ENCODE data around the gene FLNC. TPM values are rescaled to one million over a fixed set of nuclear protein-coding genes. Genes with fewer than 3 reads are reported as not detected.

FLNC gene
- total RNA-seq, 3 donors from 2014 or later, result 0.16 to 0.33 (median 0.25) TPM

DNA sequence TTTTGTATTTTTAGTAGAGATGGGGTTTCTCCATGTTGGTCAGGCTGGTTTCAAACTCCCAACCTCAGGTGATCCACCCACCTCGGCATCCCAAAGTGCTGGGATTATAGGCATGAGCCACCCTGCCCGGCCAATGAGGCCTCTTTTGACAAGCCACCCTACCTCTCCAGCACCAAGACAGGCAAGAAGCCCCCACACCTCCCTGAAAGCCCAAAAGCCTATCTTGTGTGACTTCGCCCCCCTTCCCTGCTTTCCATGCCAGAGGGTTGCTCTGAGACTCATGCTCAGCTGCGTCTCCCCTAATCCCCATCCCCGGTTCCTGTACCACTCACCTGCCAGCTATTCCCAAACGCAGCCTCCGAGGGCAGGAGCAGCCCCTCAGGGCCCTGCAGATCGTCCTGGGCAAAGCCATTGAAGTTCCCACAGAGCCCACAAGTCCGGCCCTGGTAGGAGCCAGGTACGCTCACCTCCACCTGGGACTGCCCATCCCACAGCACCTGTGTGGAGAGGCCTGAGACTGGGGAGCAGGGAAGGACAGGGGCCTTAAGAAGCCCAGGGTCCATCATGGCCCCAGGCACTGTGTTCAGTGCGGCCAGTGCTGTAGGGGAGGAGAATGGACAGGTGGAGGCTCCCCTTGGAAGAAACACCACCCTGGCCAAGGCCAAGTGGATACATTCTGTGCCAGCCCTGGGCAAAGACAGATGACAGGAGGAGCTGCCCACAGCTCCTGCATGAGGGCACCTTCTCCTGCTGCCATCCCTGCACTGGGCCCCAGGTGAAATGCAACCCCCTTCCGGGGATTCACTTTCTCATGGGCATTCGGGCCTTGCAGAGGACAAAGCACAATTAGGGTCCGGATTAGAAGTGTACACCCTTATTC is 48.3 kb downstream of the FLNC start:
- DNase-seq, result no peak
- Mint-ChIP-seq H3K4me3 (no peak overlapping the region), H3K4me1 (ENCODE audit: low read depth) (peaks cover under 1% of the 10 kb centered on the region)

DNA sequence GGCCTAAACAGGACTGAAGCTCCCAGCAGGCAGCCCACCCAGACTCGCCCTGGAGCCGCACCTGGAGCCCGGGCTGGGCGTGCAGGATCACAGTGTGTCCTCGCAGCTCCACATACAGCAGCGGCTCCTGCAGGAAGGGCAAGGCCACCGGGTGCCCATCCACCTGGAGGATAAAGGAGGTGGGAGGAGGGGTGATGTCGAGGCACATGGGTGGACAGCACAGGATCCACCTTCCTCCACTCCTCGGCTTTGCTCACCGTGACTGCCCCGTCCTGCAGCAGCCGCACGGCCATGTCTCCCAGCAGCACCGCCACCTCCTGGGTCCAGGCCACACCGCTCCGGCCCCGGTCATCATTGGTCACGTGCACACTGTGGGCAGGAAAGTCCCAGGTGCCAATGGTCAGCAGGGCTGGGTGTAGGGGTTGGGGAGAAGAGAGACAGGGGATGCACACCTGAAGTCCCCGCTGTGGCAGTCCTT is 49.3 kb downstream of the FLNC start:
- no peaks in the 10 kb centered on the region for H3K36me3 Mint-ChIP-seq (ENCODE audit: insufficient read depth)
- H3K27me3 Mint-ChIP-seq (ENCODE audit: low read depth), result peaks cover 6% of the 10 kb centered on the region
- peaks cover 1% of the 10 kb centered on the region for H3K4me1 Mint-ChIP-seq (ENCODE audit: low read depth)
- ATAC-seq, result no peak
- H3K4me3 Mint-ChIP-seq, result no peak overlapping the region
- DNase-seq, result no peak
- H3K9me3 Mint-ChIP-seq, result no peaks in the 10 kb centered on the region

More for the DNA sequence above, 48.3 kb downstream of the FLNC start:
- H3K36me3 Mint-ChIP-seq (ENCODE audit: insufficient read depth), result no peaks in the 10 kb centered on the region
- peaks cover 2% of the 10 kb centered on the region for H3K27me3 Mint-ChIP-seq (ENCODE audit: low read depth)
- no peak for ATAC-seq
- no peaks in the 10 kb centered on the region for H3K9me3 Mint-ChIP-seq

DNA sequence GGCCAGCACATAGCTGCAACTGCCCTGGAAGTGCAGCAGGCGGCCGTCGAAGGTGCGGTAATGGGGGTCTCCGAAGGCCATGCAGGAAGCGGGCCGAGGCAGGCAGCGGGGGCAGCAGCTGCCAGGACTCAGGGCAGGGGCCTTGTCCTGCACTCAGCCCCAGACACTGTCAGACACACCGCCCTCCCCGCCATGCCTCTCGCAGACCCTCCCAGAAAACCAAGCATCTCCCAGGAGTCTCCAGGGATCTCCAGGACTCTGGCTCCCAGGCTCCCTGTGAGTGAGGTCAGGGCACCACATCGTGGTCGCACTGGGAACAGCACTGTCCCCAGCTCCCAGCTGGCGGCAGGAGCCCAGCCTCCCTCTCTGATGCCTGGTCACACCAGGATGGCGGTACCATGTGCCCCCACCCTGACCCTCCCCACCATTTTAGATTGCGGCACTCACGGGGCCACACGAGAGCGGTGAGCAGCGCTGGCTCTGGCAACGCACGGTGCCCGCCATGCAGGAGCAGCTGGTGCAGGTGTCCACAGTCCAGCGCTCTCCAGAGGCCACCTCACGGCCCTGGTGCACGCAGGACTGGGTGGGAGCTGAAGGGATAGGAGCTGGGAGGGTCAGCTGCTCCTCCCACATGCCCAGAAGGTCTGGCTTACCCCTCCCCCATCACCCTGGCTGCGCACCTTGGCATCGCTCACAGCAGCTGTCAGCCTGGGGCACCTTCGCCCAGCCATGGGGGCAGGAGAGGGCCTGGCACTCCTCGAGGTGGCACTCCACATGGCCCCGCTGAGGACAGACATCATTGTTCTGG is 49.9 kb downstream of the FLNC start:
- Mint-ChIP-seq H3K4me1 (ENCODE audit: low read depth) (peaks cover 1% of the 10 kb centered on the region), H3K4me3 (no peak overlapping the region), H3K27me3 (ENCODE audit: low read depth) (peaks cover 8% of the 10 kb centered on the region), H3K9me3 (no peaks in the 10 kb centered on the region), H3K36me3 (ENCODE audit: insufficient read depth) (no peaks in the 10 kb centered on the region)
- DNase-seq (no peak), ATAC-seq (no peak)

DNA sequence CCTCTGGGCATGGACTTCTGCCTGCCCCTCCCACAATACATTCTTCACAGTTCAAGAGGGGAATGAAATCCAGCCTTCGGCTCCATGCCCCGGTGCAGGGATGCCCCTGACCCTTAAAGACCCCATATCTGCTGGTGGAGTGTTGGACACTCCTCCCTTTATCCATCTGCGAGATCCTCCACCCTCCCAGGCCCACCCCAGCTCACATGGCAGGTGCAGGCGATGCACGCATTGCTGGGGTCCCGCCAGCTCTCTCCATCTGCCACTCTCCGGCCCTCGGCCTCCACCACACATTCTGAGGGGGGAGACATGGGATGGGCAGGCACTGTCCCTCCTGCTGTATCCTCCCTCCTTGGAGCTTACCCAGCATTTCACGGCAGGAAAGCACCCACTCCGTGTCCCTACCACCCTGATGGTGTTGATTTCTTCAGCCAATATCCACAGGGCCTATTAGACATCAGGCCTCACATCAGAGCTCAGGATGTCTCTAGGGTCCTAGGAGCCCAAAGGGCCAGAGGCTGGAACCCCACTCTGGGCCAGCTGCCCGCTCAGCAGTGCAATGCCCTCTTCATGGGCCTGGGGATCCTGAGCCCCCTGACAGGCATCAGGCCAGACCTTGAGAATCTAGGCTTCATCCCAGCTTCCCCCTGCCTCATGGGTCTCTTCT is 50.7 kb downstream of the FLNC start:
- Mint-ChIP-seq H3K4me3 (no peak overlapping the region), H3K27me3 (ENCODE audit: low read depth) (peaks cover 10% of the 10 kb centered on the region), H3K9me3 (no peaks in the 10 kb centered on the region), H3K36me3 (ENCODE audit: insufficient read depth) (no peaks in the 10 kb centered on the region), H3K4me1 (ENCODE audit: low read depth) (peaks cover 1% of the 10 kb centered on the region)
- no peak for DNase-seq
- no peak for ATAC-seq

DNA sequence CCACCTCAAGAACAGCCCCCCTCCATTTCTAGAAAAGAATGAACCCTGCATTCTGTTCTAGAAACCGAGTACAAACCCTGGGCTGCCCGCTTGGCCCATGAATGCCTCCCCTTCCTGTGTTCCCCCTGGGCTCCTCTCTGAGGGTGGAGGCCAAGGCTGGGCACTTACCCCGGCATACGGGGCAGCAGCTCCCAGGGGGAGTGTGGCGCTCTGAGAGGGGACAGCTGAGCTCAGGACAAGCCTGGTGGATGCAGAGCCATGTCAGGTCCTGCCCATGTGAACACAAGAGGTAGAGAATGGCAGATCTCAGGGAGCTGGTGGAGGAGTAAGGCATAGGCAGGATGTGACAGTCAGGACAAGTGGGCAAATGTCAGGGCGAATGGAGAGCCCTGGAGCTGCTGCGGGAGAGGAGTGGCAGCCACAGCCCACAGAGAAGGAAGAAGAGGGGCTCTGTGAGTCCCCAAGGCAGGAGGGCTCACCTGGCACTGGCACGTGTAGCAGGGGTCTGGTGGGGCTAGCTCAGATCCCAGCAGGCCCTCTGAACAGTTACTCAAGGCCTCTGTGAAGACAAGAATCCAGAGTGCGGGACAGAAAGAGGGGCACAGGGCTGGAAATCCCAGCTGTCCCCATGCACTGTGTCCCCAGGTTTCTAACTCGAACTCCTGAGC is 51.4 kb downstream of the FLNC start:
- Mint-ChIP-seq H3K4me1 (ENCODE audit: low read depth) (peaks cover 1% of the 10 kb centered on the region), H3K36me3 (ENCODE audit: insufficient read depth) (no peaks in the 10 kb centered on the region), H3K27me3 (ENCODE audit: low read depth) (peaks cover 10% of the 10 kb centered on the region), H3K9me3 (no peaks in the 10 kb centered on the region), H3K4me3 (no peak overlapping the region)
- DNase-seq (no peak), ATAC-seq (no peak)

DNA sequence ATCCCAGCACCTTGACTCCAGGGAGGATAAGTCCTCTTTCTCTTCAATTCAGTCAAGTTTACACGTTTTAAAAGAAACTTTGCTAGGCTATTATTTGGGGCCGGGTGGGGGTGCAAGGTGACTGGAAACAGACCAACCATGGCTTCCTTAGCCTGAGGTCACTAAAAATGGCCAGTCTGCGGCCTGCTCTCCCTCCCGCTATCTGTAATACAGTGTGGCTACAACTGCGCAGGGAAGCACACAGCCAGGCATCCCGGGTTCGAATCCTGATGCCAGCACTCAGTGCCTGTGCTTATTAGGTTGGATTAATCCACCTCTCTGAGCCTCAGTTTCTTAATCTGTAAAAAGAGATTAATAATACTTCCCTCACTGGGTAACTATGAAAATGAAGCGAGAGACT is 51.9 kb downstream of the FLNC start:
- Mint-ChIP-seq H3K4me3 (no peak overlapping the region), H3K9me3 (no peaks in the 10 kb centered on the region), H3K27me3 (ENCODE audit: low read depth) (peaks cover 10% of the 10 kb centered on the region), H3K36me3 (ENCODE audit: insufficient read depth) (no peaks in the 10 kb centered on the region), H3K4me1 (ENCODE audit: low read depth) (peaks cover 1% of the 10 kb centered on the region)
- DNase-seq, result no peak
- no peak for ATAC-seq

DNA sequence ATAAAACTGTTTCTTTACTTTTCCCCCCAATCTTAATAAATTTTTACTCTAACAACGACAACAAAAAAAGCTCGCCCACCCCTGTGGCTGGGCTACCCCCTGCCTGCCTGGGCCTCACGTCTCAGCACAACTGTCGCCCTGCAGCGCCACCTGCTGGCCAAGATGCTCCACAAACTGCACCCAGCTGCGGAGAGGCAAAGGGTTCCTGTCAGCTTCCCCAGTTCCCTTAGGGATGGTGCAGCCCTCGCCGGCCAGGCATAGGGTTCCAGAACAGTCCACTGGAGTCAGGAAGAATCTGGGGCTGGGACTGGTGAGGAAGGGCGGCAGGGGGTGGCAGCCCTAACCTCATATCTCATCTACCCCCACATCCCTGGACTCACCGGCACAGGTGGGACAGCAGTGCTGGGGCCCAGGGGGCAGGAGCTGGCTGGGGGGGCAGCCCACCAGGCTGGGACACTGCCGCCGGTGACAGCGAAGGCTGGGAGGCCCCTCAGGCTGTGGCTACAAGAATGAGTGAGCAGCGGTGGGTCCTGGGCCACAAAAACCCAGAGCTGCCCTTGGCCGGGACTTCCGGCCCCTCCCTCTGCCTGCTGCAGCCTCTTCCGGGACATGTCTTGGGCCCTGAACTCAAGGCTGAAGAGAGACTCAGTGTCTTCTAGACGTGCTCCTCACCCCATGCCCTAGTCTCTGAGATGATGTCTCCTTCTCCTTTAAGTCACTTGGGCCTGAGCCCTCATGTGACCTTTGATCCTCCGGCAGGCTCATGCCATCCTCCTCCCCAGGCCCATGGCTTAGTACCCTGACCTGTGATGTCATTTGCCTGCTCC is 53.6 kb downstream of the FLNC start:
- Mint-ChIP-seq H3K9me3 (no peaks in the 10 kb centered on the region), H3K27me3 (ENCODE audit: low read depth) (peaks cover 10% of the 10 kb centered on the region), H3K36me3 (ENCODE audit: insufficient read depth) (no peaks in the 10 kb centered on the region), H3K4me1 (ENCODE audit: low read depth) (peaks cover 1% of the 10 kb centered on the region), H3K4me3 (peak overlapping the region; percentile 16)
- DNase-seq (peak; percentile 88), ATAC-seq (peak; percentile 87 to 90)

DNA sequence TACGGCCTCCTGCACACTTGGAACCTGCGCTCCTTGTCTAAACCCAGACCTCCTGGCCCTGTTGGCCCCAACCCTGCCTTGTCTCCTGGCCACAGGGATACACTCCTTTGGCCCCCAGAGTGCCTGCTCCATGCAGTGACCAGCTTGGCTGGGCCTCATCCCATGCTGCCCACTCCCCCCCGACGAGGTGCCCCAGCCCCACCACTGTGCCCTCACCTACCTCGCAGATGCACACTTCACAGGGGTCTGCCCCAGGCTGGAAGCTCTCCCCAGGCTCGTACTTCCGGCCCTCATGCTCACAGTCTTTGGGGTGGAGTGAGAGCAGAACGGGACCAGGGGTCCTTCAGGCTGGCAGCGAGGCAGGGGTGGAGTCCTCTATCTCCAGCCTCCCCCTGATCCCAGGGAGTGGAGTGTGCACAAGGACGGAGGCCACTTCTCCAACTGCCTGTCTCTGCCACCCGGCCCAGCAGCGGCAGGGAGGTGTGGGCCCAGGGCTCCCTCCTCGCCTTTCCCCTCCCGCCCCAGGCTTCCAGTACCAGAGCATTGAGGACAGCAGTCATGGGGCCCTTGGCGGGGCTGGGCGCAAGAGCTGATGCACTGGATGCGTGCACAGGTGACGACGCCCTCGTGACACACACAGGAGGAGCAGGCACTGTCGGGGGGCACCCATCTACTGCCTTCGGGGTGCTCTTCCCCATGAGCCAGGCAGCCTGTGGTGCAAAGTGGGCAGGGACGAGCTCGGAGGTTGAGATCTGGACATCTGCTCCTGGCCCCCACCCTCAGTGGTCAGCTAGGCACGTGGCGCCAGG is 54.6 kb downstream of the FLNC start:
- no peak overlapping the region for H3K4me3 Mint-ChIP-seq
- no peak for DNase-seq
- H3K27me3 Mint-ChIP-seq (ENCODE audit: low read depth), result peaks cover 12% of the 10 kb centered on the region
- no peak for ATAC-seq
- H3K9me3 Mint-ChIP-seq, result no peaks in the 10 kb centered on the region
- no peaks in the 10 kb centered on the region for H3K36me3 Mint-ChIP-seq (ENCODE audit: insufficient read depth)
- H3K4me1 Mint-ChIP-seq (ENCODE audit: low read depth), result peaks cover 1% of the 10 kb centered on the region

DNA sequence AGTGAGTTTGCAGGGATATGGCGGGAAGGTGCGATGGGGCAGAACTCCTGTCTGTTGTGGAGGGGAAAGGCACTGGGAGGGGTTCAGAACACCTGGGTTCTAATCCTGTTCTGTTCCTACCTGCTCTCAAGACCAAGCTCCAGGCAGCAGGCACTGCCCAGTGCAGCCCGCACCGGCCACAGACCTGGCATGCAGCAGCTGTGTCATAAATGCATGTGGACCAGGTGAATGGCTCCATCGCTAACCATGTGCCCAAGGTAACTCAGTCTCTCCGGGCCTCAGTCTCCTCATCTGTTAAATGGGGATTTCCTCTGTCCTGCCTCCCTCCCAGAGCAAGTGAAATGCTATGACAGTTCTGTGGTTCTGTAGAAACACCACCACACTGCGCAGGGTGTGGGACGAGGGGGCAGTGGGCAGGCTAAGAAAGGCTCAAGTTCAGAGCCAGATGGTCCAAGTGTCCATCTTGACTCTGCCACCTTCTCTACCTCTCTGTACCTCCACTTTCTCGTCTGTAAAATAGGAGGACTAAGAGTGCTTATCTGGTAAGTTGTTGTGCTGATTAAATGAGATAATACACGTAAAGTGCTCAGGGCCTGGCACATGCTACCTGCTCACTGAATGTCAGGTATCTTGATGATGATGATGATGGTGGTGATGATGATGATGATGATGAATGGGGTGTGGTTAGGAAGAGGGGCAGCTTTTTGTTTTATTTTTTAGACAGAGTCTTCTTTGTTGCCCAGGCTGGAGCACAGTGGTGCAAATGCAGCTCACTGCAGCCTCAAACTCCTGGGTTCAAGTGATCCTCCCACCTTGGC is 55.4 kb downstream of the FLNC start:
- no peaks in the 10 kb centered on the region for H3K36me3 Mint-ChIP-seq (ENCODE audit: insufficient read depth)
- peaks cover 1% of the 10 kb centered on the region for H3K4me1 Mint-ChIP-seq (ENCODE audit: low read depth)
- no peaks in the 10 kb centered on the region for H3K9me3 Mint-ChIP-seq
- ATAC-seq (no peak), DNase-seq (no peak)
- no peak overlapping the region for H3K4me3 Mint-ChIP-seq
- peaks cover 16% of the 10 kb centered on the region for H3K27me3 Mint-ChIP-seq (ENCODE audit: low read depth)

DNA sequence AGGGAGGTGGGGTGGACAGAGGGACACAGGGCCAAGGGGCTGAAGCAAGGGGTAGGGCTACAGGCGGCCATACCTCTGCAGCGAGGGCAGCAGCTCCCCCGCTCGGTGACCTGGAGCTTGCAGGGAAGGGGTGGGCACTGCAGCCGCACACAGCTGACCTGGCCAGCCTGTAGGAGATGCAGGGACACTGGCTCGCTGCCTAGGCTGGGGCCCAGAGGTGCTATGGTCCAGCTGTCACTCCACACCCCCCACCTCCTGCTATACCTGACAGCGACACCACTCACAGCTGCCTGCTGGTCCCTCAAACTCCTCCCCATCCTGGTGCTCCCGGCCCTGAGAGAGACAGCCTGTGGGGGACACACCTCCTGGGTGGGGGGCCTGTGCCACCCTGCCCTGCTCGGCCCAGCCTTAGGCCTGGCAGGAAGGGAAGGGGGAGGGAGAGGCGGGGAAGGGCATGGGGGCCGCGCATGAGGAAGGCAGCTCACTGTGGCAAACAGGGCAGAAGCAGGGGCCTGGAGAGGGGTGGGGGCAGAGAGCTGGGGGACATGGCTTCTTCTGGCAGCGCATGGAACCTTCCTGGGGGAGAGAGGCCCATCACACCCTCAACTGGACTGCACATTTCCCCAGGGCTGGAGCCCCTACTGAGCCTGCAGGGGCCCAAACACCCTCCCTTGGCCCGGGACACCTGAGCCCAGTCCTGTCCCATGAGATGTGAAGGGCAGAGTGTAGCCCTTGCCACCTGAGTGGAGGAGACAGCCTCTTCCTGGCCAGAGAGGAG is 56.4 kb downstream of the FLNC start:
- Mint-ChIP-seq H3K9me3 (no peaks in the 10 kb centered on the region), H3K36me3 (ENCODE audit: insufficient read depth) (no peaks in the 10 kb centered on the region), H3K4me1 (ENCODE audit: low read depth) (peaks cover 1% of the 10 kb centered on the region), H3K4me3 (no peak overlapping the region), H3K27me3 (ENCODE audit: low read depth) (peaks cover 14% of the 10 kb centered on the region)
- DNase-seq, result no peak
- no peak for ATAC-seq

DNA sequence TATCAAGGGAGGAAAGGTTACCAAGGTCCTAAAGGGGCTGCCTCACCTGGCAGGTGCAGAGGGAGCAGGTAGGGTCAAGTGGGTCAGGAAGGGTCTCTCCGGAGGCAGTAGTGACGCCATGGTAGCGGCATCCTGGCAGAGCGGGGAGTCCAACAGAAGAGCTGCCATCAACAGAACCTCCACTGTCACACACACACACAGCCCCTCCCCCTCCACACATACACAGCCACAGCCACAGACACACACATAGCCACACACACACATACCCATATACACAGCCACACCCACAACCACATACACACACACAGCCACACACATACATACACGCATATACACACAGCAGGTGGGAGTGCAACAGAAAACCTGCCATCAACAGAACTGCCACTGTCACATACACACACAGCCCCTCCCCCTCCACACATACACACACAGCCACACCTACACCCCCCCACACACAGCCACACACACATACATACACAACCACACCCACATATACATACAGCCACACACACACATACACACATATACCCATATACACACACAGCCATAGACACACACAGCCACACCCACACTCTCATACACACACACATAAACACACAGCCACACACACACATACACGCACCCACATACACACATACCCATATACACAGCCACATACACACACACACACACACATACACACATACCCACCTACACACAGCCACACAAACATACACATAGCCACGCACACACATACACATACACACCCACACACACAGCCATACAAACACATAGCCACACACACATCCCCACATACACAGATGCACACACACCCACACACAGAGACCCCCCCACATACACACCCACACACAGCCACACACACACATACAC is 57.2 kb downstream of the FLNC start:
- Mint-ChIP-seq H3K9me3 (no peaks in the 10 kb centered on the region), H3K36me3 (ENCODE audit: insufficient read depth) (no peaks in the 10 kb centered on the region)
- DNase-seq, result no peak

More for the DNA sequence above, 57.2 kb downstream of the FLNC start:
- H3K4me1 Mint-ChIP-seq (ENCODE audit: low read depth), result peaks cover 1% of the 10 kb centered on the region
- H3K4me3 Mint-ChIP-seq, result no peak overlapping the region
- peaks cover 20% of the 10 kb centered on the region for H3K27me3 Mint-ChIP-seq (ENCODE audit: low read depth)
- no peak for ATAC-seq
